Prostate gland (tissue), 2 donors: ENCODE measurements around the gene RPAP2. TPM values are rescaled to one million over a fixed set of nuclear protein-coding genes. Genes with fewer than 3 reads are reported as not detected.

Experiments used
- DNase-seq: peaks from one replicate; pipeline ENCODE4 v3.0.0-alpha.2; 2019; ENCODE audit warnings: low spot score
- H3K27ac ChIP-seq, 2 donors: fragments of 200-600 bp; sonication (generic); 2 replicates each; pipeline ENCODE4 v1.5.1; 2017 to 2019
- H3K27me3 ChIP-seq: fragments of 200-600 bp; sonication (generic); replicated peaks from 2 replicates; pipeline ENCODE4 v1.5.1; 2019; ENCODE audit not compliant: insufficient read depth
- H3K36me3 ChIP-seq, 2 donors: fragments of 200-600 bp; sonication (generic); 1 replicate in 1 of 2; 2 replicates in 1 of 2; pipeline versions ENCODE4 v1.5.1 to v1.8.1; 2017 to 2019
- H3K4me1 ChIP-seq: fragments of 200-600 bp; sonication (generic); replicated peaks from 2 replicates; pipeline ENCODE4 v1.5.1; 2019
- H3K4me3 ChIP-seq, 2 donors: fragments of 200-600 bp; sonication (generic); 2 replicates each; pipeline ENCODE4 v1.5.1; 2017 to 2019
- H3K9me3 ChIP-seq: fragments of 200-600 bp; sonication (generic); 2 replicates; pipeline ENCODE4 v1.5.1; 2017
- POLR2A ChIP-seq: fragments of 450-650 bp; IDR thresholded peaks from one replicate; pipeline ENCODE4 v1.6.1; 2016; ENCODE audit warnings: antibody characterized with exemption, mild to moderate bottlenecking
- POLR2AphosphoS5 ChIP-seq: sonication (generic); formaldehyde crosslinking; IDR thresholded peaks from one replicate; pipeline ENCODE4 v1.6.1; 2017; ENCODE audit warnings: antibody characterized with exemption
- WGBS: methylation state at CpG from one replicate; pipeline ENCODE4 v1.1.5; 2018; 5-methylcytosine and 5-hydroxymethylcytosine counted together
- intact Hi-C: fragments of 100-400 bp; cut with DNase I; formaldehyde crosslinking; loops from one replicate; pipeline ENCODE4 v1.14.2; 2022
- total RNA-seq, 2 donors: library from RNA; depleted of rRNA; stranded (reverse); fragments of >200 nt; gene quantifications; one replicate each; pipeline ENCODE4 v1.1.0, GENCODE V29; 2016
- TF ChIP-seq, protein P1 (sequence below), 4 experiments: fragments of 200-600 bp in 2 of 4; fragments of 450-650 bp in 2 of 4; sonication (generic) in 2 of 4; IDR thresholded peaks; 1 replicate in 3 of 4; 2 replicates in 1 of 4; pipeline ENCODE4 v1.5.1; 2016 to 2019; ENCODE audit warnings: antibody characterized with exemption in 4 of 4, mild to moderate bottlenecking in 2 of 4, moderate library complexity in 2 of 4

The RPAP2 gene
- total RNA-seq, 2 donors from 2014 or later, result 6.5 to 11.0 TPM

DNA sequence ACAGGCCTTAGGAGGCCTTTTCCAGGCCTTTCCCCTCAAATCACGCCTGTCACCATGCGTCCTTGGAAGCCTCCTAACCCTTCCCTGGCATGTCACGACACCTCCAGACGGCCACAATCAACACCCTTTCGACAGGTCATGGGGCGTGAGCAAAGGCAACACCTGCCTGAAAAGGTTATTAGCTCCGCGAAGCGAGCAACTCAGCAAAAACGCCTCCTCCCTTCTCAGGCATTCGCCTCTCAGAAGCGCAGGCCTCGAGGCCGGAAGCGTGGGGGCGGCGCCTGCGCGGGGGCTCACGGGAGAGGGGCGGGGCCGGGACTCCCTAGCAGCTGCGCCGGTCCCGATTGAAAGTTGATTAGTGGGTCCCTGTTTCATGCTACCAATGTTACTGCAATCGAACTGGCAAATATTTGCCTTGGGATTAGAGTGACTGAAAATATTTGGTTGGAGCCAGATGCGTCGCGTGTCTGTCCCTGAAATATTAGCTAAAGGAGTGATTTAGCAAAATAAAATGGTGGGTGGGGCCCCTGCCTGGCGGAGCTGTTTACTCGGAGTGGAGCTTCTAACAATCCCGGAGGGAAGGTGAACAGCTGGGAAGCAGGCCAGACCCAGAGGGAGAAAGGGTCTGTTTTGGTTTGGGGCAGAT, 143.0 kb downstream of the RPAP2 start:
- whole genome bisulfite sequencing, result 64% methylated on average over 32 of the region's 32 CpGs
- Histone ChIP-seq H3K4me3 (peak overlapping the region; percentile 7 to 13), H3K9me3 (no peaks in the 10 kb centered on the region), H3K27me3 (no peaks in the 10 kb centered on the region), H3K36me3 (no peaks in the 10 kb centered on the region), H3K4me1 (no peaks in the 10 kb centered on the region), H3K27ac (no peak overlapping the region)
- DNase-seq, result peak; percentile 7
- intact Hi-C loops, result no loop called here
- TF ChIP-seq, protein P1, sequence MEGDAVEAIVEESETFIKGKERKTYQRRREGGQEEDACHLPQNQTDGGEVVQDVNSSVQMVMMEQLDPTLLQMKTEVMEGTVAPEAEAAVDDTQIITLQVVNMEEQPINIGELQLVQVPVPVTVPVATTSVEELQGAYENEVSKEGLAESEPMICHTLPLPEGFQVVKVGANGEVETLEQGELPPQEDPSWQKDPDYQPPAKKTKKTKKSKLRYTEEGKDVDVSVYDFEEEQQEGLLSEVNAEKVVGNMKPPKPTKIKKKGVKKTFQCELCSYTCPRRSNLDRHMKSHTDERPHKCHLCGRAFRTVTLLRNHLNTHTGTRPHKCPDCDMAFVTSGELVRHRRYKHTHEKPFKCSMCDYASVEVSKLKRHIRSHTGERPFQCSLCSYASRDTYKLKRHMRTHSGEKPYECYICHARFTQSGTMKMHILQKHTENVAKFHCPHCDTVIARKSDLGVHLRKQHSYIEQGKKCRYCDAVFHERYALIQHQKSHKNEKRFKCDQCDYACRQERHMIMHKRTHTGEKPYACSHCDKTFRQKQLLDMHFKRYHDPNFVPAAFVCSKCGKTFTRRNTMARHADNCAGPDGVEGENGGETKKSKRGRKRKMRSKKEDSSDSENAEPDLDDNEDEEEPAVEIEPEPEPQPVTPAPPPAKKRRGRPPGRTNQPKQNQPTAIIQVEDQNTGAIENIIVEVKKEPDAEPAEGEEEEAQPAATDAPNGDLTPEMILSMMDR (IDR thresholded peaks at IDR 0.05), result no peak
- TF ChIP-seq POLR2AphosphoS5 (peak; percentile 14), POLR2A (no peak)

DNA sequence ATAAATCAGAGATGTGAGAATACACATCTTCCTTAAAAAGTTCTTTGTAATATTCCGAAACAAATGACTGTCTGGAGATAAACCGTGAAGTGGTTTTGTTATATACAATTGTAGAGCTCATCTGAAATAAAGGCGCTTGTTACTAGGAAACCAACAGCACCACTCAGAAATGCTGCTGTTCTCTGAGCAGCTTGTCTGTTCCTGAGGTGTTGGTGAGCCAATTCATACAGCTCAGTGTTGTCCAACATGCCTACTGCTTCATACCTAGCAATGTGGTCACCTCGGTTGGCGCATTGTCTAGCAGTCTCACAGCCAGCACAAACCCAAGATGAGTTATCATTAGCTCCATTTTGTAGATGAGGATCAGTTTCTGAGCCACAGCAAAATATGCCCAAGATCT, 143.5 kb downstream of the RPAP2 start:
- H3K27ac ChIP-seq, result no peak overlapping the region
- H3K4me3 ChIP-seq, result no peak overlapping the region
- DNase-seq, result no peak
- intact Hi-C loops, result no loop called here
- H3K27me3 ChIP-seq, result no peaks in the 10 kb centered on the region
- no peaks in the 10 kb centered on the region for H3K36me3 ChIP-seq
- no peak for TF ChIP-seq POLR2A
- TF ChIP-seq, protein P1 (IDR thresholded peaks at IDR 0.05), result no peak
- TF ChIP-seq POLR2AphosphoS5, result no peak
- no peaks in the 10 kb centered on the region for H3K9me3 ChIP-seq
- H3K4me1 ChIP-seq, result no peaks in the 10 kb centered on the region
- WGBS, result 87% methylated on average over 5 of the region's 5 CpGs

DNA sequence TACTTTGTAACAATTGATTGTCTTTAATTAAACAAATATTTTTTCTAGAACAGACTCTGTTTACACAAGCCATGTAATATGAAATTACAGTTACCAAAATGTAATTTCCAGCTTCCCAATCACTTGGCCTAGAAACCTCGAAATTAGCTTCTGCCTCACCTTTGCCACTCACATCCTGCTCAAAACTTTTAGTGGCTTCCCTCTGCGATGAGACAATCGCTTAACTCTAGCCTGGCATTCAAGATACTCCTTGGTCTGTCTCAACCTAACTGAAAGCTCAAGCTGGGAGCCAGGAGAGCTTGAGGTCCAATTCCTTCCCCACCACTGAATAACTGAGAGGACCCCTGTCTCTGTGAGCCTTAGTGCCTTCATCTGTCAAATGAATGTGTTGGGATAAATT, 145.0 kb downstream of the RPAP2 start:
- Histone ChIP-seq H3K4me1 (no peaks in the 10 kb centered on the region), H3K27ac (no peak overlapping the region), H3K36me3 (no peaks in the 10 kb centered on the region), H3K9me3 (no peaks in the 10 kb centered on the region), H3K27me3 (no peaks in the 10 kb centered on the region), H3K4me3 (no peak overlapping the region)
- DNase-seq, result no peak
- no peak for TF ChIP-seq POLR2A
- TF ChIP-seq, protein P1 (IDR thresholded peaks at IDR 0.05), result no peak
- 69% methylated on average over 3 of the region's 3 CpGs for WGBS
- intact Hi-C loops, result no loop called here

DNA sequence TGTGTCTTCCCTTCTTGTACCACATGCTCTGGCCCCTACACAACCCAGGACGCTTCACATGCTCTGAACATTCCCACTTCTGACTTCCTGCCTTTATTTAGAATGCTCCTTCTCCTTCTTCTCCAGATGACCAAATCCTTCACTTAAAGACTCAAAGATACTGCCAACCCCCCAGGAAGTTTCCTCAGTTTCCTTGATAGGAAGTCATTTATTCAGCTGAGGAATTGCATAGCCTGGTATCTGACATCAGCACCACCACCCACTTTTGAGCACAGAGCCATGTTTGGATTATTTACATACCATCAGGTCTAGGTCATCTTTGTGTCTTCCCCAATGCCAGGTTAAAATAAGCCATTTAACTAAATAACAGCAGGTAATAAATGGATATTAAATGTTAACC, 145.5 kb downstream of the RPAP2 start:
- Histone ChIP-seq H3K36me3 (no peaks in the 10 kb centered on the region), H3K9me3 (no peaks in the 10 kb centered on the region), H3K27me3 (no peaks in the 10 kb centered on the region), H3K27ac (no peak overlapping the region), H3K4me3 (no peak overlapping the region), H3K4me1 (no peaks in the 10 kb centered on the region)
- no peak for DNase-seq
- WGBS, result 74% methylated on average over 1 of the region's 1 CpG
- intact Hi-C loops, result no loop called here
- no peak for TF ChIP-seq POLR2AphosphoS5
- TF ChIP-seq POLR2A, result no peak
- TF ChIP-seq, protein P1 (IDR thresholded peaks at IDR 0.05), result no peak

DNA sequence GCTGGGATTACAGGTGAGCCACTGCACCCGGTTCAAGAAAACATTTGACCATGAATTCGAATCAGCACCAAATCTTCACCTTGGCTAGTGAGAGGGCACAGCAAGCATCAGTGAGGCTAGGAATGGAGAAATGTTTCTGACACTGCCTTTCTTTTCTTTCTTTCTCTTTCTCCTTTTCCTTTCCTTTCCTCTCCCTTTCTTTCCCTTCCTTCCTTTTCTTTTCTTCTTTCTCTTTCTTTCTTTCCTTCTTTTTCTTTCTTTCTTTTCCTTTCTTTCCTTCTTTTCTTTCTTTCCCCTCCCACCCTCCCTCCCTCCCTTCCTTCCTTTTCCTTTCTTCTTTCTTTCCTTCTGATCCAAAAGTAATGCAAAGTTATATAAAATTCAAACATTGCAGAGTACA, 147.0 kb downstream of the RPAP2 start:
- Histone ChIP-seq H3K27ac (no peak overlapping the region), H3K4me3 (no peak overlapping the region), H3K9me3 (no peaks in the 10 kb centered on the region), H3K27me3 (no peaks in the 10 kb centered on the region), H3K36me3 (no peaks in the 10 kb centered on the region), H3K4me1 (no peaks in the 10 kb centered on the region)
- 89% methylated on average over 2 of the region's 2 CpGs for WGBS
- no peak for TF ChIP-seq POLR2AphosphoS5
- no peak for TF ChIP-seq POLR2A
- TF ChIP-seq, protein P1 (IDR thresholded peaks at IDR 0.05), result no peak
- no peak for DNase-seq
- intact Hi-C loops, result no loop called here
